GM12801 (cell line): ENCODE data around the gene FMN1.

ENCODE experiments used
- TF ChIP-seq, protein P1 (sequence below): IDR thresholded peaks from one replicate; pipeline ENCODE4 v1.5.1; 2011; ENCODE audit warnings: control low read depth; ENCODE audit not compliant: insufficient read length; ENCODE audit errors: extremely low read depth

Gene FMN1

GRCh38 chr15:32799936-32800535 is 394.5 kb downstream of the FMN1 start:
- TF ChIP-seq, protein P1, sequence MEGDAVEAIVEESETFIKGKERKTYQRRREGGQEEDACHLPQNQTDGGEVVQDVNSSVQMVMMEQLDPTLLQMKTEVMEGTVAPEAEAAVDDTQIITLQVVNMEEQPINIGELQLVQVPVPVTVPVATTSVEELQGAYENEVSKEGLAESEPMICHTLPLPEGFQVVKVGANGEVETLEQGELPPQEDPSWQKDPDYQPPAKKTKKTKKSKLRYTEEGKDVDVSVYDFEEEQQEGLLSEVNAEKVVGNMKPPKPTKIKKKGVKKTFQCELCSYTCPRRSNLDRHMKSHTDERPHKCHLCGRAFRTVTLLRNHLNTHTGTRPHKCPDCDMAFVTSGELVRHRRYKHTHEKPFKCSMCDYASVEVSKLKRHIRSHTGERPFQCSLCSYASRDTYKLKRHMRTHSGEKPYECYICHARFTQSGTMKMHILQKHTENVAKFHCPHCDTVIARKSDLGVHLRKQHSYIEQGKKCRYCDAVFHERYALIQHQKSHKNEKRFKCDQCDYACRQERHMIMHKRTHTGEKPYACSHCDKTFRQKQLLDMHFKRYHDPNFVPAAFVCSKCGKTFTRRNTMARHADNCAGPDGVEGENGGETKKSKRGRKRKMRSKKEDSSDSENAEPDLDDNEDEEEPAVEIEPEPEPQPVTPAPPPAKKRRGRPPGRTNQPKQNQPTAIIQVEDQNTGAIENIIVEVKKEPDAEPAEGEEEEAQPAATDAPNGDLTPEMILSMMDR: no peak

DNA sequence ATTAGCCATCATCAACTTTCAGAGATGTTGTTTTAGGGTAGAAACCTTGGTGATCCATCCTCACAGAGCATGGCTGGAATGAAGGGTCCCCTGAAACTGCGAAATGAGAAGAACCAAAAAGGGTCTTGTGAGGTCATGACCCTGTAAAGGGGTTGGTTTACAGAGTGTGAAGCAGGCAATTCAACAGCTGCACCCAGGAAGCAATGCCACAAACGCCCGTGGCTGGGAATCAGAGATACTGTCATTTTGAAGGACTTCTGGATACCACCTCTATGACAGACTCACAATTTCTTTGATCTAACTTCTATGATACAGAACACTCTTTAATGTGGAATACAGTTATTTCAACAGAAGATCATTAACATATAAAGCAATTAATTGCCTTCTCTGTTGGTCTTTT is 397.7 kb downstream of the FMN1 start:
- TF ChIP-seq, protein P1: no peak

DNA sequence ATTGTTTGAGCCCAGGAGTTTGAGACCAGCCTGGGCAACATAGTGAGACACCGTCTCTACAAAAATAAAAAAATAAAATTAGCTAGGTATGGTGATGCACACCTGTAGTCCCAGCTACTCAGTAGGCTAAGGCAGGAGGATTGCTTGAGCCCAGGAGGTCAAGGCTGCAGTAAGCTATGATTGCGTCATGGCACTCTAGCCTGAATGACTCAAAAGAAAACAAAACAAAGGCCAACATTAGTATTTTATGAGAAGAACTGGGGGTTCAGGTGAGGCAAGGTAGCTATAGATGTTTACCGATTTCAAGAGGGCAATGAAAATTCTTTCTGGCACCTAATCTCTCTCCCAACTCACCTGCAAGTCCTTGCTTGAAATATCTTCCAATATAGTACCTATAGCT is 399.5 kb downstream of the FMN1 start:
- TF ChIP-seq, protein P1: no peak

DNA sequence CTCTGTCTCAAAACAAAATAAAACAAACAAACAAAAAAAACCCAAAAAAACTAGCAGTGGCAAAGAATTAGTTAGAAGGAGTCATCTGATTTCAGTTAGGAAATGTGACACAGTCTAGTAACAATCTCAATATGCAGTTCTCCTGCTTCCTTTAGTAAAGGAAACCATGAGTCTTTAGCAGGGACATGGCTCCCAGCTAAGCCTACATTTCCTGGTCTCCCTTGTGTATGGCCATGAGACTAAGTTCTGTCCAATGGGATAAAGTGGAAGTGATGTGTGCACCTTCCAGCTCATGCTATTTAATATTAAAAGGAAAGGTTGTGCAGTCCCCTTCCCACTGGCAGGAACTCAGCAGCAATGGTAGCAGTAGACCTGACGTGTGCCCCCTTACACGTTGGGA is 402.1 kb downstream of the FMN1 start:
- TF ChIP-seq, protein P1: no peak

DNA sequence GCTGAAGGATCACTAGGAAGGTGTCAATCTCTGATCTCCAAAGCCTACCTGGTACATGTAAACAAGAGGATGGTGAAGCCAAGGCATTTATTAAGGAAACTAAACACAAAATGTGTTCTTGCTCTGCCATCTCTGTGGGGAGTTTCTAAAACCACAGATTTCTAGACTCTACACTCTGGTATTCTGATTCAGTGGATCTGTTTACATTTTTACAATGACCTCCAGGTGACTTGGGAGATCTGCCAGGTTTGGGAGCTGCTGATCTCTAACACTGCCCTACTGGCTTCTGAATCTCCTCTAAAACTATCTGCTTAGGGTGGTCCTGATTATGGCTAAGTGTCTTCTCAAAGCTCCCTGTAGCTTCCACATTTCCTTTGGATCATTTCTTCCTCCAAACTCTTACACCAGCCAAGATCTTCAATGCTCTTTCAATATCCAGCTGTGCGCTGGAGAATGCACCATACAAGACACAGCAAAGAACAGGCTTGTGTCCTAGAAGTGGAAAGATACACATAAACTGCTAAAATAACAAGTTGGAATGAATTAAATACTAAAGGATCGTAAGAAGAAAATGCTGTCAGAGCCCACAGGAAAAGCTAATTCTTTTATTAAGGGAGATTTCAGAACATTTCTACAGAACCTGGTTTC is 404.0 kb downstream of the FMN1 start:
- TF ChIP-seq, protein P1: no peak

DNA sequence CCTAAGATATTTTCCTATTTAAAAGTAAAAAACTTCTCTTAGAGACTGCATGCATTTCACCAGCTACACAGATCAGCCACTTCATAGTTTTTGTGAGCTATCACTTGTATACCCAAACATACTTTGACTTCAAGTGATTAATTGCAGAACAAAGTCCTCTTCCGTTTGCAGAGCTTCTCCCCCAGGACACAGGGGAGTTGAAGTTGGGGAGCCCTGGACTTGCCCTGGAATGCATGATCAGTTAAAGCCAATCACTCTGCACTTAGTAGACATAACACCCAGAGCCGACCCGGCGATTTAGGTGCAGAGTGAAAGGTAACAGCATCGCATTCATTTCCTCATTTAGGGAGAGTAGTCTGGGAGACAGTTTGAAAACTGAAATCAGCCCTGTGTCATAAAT is 406.6 kb downstream of the FMN1 start:
- TF ChIP-seq, protein P1: no peak

DNA sequence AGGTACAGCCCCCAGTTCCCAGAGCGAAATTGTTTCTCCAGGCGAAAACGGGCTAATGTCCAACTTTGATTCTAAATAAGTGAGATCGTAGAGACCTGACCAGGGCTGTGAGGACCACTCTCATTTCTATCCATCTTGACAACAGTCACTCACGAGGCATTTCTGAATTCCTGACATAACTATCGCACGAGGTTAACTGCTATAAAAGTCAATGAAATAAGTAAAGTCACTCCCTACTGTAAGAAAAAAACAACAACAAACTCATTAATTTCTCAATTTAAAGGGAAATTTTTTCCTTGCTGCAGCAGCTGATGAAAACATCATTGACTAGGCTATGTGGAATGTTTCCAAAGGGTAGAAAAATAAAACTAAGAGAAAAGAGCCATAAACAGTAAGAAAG is 407.6 kb downstream of the FMN1 start:
- TF ChIP-seq, protein P1: no peak

GRCh38 chr15:32784581-32784980 is 409.9 kb downstream of the FMN1 start:
- TF ChIP-seq, protein P1: no peak
